HAP-1 (cell line): ENCODE measurements around the gene RBFOX1.
"Not testable (repeated sequence)": the region's sequence is repeated elsewhere in the genome, so short reads cannot be mapped to it uniquely, and the experiment has no call there.

Experiments used
- DNase-seq, 2 experiments: peaks; one replicate each; pipeline ENCODE4 v3.0.0-alpha.2; 2016 to 2020; ENCODE audit warnings: low spot score in 2 of 2
- H3K27me3 ChIP-seq: fragments of 250-450 bp; sonication (Bioruptor Pico); 2 replicates; pipeline ENCODE4 v1.5.1; 2020; ENCODE audit warnings: low read depth, mild to moderate bottlenecking, moderate library complexity
- H3K36me3 ChIP-seq: fragments of 250-450 bp; sonication (Bioruptor Pico); replicated peaks from 2 replicates; pipeline ENCODE4 v1.5.1; 2020; ENCODE audit warnings: mild to moderate bottlenecking
- H3K4me1 ChIP-seq: fragments of 250-450 bp; sonication (Bioruptor Pico); 2 replicates; pipeline ENCODE4 v1.5.1; 2020; ENCODE audit warnings: mild to moderate bottlenecking
- H3K4me3 ChIP-seq: fragments of 250-450 bp; sonication (Bioruptor Pico); 2 replicates; pipeline ENCODE4 v1.5.1; 2020; ENCODE audit warnings: mild to moderate bottlenecking, moderate library complexity
- H3K9me3 ChIP-seq: fragments of 250-450 bp; sonication (Bioruptor Pico); 2 replicates; pipeline ENCODE4 v1.5.1; 2020; ENCODE audit warnings: mild to moderate bottlenecking, moderate library complexity
- in situ Hi-C: fragments of 300-500 bp; cut with MboI; formaldehyde crosslinking; loops from 3 replicates; pipeline ENCODE4 v1.14.3; 2020; ENCODE audit warnings: low sequenced_read_pairs, inconsistent platforms, mixed read lengths

RBFOX1 gene

GRCh38 chr16:7450440-7450839 is 117.8 kb downstream of the RBFOX1 start:
- Histone ChIP-seq H3K4me3 (no peak overlapping the region), H3K9me3 (no peaks in the 10 kb centered on the region), H3K27me3 (no peaks in the 10 kb centered on the region), H3K4me1 (no peaks in the 10 kb centered on the region), H3K36me3 (no peaks in the 10 kb centered on the region)
- DNase-seq: no peak
- in situ Hi-C loops: no loop called here

DNA sequence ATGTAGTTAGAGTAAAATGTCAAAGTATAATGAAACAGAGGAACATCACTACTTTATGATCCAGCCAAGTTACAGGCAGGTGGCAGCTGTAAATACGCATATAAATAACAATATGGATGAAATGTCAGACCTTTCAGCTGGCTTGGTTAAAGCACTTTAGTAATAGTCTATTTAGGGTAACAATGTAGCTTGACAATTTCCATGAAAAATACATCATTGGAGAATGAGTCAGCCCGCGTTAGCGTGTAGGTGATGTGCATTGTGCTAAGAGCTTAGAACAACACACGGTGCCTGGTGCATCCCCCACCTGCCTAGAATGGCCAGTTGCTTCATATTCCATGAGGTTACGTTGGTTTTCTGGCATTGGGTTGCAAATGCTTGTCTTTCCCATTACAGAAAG is 119.4 kb downstream of the RBFOX1 start:
- no peak overlapping the region for H3K4me3 ChIP-seq
- no peak for DNase-seq
- H3K4me1 ChIP-seq: no peaks in the 10 kb centered on the region
- H3K27me3 ChIP-seq: no peaks in the 10 kb centered on the region
- in situ Hi-C loops: no loop called here
- no peaks in the 10 kb centered on the region for H3K36me3 ChIP-seq
- H3K9me3 ChIP-seq: no peaks in the 10 kb centered on the region

- no peak for DNase-seq
- H3K36me3 ChIP-seq: no peaks in the 10 kb centered on the region
- H3K27me3 ChIP-seq: no peaks in the 10 kb centered on the region
- no peaks in the 10 kb centered on the region for H3K9me3 ChIP-seq
- H3K4me3 ChIP-seq: no peak overlapping the region
- H3K4me1 ChIP-seq: no peaks in the 10 kb centered on the region
- in situ Hi-C loops: no loop called here
Observed at GRCh38 chr16:7456211-7456610, 123.6 kb downstream of the RBFOX1 start.

DNA sequence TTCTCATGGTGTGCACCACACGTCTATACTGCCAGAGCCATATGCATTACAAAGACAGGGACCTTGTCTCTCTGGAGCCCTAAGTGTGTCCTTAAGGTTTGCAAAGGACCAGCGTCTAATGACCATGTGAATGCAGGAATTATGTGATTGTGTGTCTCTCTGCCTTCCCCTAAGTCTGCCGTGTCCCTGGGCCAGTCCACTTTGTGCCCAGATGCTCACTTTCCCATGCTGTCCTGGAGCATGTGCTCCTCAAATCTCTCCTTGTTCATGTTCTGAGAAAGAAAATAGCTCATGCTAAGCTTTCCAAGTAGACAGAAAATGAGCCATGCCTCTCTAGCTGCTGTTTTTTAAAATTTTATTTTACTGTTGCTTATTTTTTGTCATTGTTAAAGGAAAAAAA is 125.5 kb downstream of the RBFOX1 start:
- H3K4me3 ChIP-seq: no peak overlapping the region
- in situ Hi-C loops: no loop called here
- no peaks in the 10 kb centered on the region for H3K4me1 ChIP-seq
- H3K27me3 ChIP-seq: no peaks in the 10 kb centered on the region
- H3K36me3 ChIP-seq: no peaks in the 10 kb centered on the region
- no peak for DNase-seq
- H3K9me3 ChIP-seq: no peaks in the 10 kb centered on the region

GRCh38 chr16:7470344-7470743 is 137.7 kb downstream of the RBFOX1 start:
- H3K9me3 ChIP-seq: no peaks in the 10 kb centered on the region; the same call in 1 of the 2 replicates
- no peaks in the 10 kb centered on the region for H3K4me1 ChIP-seq
- DNase-seq: no peak
- H3K4me3 ChIP-seq: no peak overlapping the region
- H3K36me3 ChIP-seq: no peaks in the 10 kb centered on the region
- no peaks in the 10 kb centered on the region for H3K27me3 ChIP-seq
- in situ Hi-C loops: no loop called here

GRCh38 chr16:7471268-7471667 is 138.6 kb downstream of the RBFOX1 start:
- Histone ChIP-seq H3K9me3 (no peaks in the 10 kb centered on the region; the same call in 1 of the 2 replicates), H3K36me3 (no peaks in the 10 kb centered on the region), H3K4me1 (no peaks in the 10 kb centered on the region), H3K27me3 (no peaks in the 10 kb centered on the region), H3K4me3 (no peak overlapping the region)
- DNase-seq: no peak
- in situ Hi-C loops: no loop called here

- no peaks in the 10 kb centered on the region for H3K27me3 ChIP-seq
- H3K9me3 ChIP-seq: no peaks in the 10 kb centered on the region
- H3K4me1 ChIP-seq: no peaks in the 10 kb centered on the region
- in situ Hi-C loops: no loop called here
- H3K36me3 ChIP-seq: no peaks in the 10 kb centered on the region
- DNase-seq: no peak
- H3K4me3 ChIP-seq: no peak overlapping the region
Observed at GRCh38 chr16:7482032-7482431, 149.4 kb downstream of the RBFOX1 start.

- Histone ChIP-seq H3K27me3 (no peaks in the 10 kb centered on the region), H3K36me3 (no peaks in the 10 kb centered on the region), H3K9me3 (no peaks in the 10 kb centered on the region), H3K4me3 (no peak overlapping the region), H3K4me1 (no peaks in the 10 kb centered on the region)
- no peak for DNase-seq
- in situ Hi-C loops: no loop called here
Observed at GRCh38 chr16:7482596-7483290, 150.1 kb downstream of the RBFOX1 start.

- H3K9me3 ChIP-seq: no peaks in the 10 kb centered on the region
- no peaks in the 10 kb centered on the region for H3K36me3 ChIP-seq
- no peaks in the 10 kb centered on the region for H3K4me1 ChIP-seq
- no peak overlapping the region for H3K4me3 ChIP-seq
- DNase-seq: no peak
- in situ Hi-C loops: no loop called here
- no peaks in the 10 kb centered on the region for H3K27me3 ChIP-seq
Observed at GRCh38 chr16:7487574-7488323, 155.1 kb downstream of the RBFOX1 start.

GRCh38 chr16:7492122-7492521 is 159.5 kb downstream of the RBFOX1 start:
- in situ Hi-C loops: no loop called here
- no peak for DNase-seq
- H3K9me3 ChIP-seq: no peaks in the 10 kb centered on the region

GRCh38 chr16:7493133-7493532 is 160.5 kb downstream of the RBFOX1 start:
- Histone ChIP-seq H3K9me3 (no peaks in the 10 kb centered on the region), H3K4me1 (no peaks in the 10 kb centered on the region), H3K4me3 (no peak overlapping the region), H3K36me3 (no peaks in the 10 kb centered on the region), H3K27me3 (no peaks in the 10 kb centered on the region)
- in situ Hi-C loops: no loop called here
- DNase-seq: no peak

More at GRCh38 chr16:7492122-7492521, 159.5 kb downstream of the RBFOX1 start:
- Histone ChIP-seq H3K4me1 (no peaks in the 10 kb centered on the region), H3K4me3 (no peak overlapping the region), H3K27me3 (no peaks in the 10 kb centered on the region), H3K36me3 (no peaks in the 10 kb centered on the region)

DNA sequence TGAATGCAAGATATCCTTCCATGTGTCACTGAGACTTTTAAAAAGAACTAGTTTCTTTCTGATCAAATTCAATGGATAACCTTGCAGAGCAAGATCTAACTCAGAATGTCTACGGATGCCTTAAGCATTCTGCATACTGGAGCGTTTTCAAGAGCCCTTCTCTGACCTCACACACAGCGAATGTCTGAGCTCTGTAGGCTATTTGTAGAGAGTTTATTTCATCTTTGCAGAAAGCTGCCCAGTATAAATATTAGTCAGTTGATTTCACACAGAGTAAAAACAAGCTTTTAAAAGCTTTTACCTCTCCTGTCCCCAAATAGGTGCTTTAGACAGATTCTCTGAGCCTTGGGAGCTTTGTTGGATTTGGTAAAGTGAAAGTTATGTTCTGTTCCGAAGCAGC is 165.0 kb downstream of the RBFOX1 start:
- Histone ChIP-seq H3K4me1 (no peaks in the 10 kb centered on the region), H3K36me3 (no peaks in the 10 kb centered on the region), H3K4me3 (no peak overlapping the region), H3K27me3 (no peaks in the 10 kb centered on the region), H3K9me3 (no peaks in the 10 kb centered on the region)
- DNase-seq: no peak
- in situ Hi-C loops: no loop called here

- in situ Hi-C loops: no loop called here
- Histone ChIP-seq H3K4me1 (no peaks in the 10 kb centered on the region), H3K36me3 (no peaks in the 10 kb centered on the region), H3K27me3 (no peaks in the 10 kb centered on the region), H3K4me3 (no peak overlapping the region), H3K9me3 (no peaks in the 10 kb centered on the region)
- DNase-seq: no peak
Observed at GRCh38 chr16:7501868-7502267, 169.2 kb downstream of the RBFOX1 start.

GRCh38 chr16:7502591-7503157 is 170.0 kb downstream of the RBFOX1 start:
- DNase-seq, H3K27me3 ChIP-seq, H3K36me3 ChIP-seq, H3K4me3 ChIP-seq, H3K9me3 ChIP-seq, in situ Hi-C loops, H3K4me1 ChIP-seq: not testable (repeated sequence)
